Endothelial cell of coronary artery (primary cell): Measurements from ENCODE around the gene TELO2. TPM values are rescaled to one million over a fixed set of nuclear protein-coding genes. Genes with fewer than 3 reads are reported as not detected.

ENCODE experiments used
- total RNA-seq: library from RNA; depleted of rRNA; stranded (reverse); fragments of >200 nt; gene quantifications from 2 replicates; pipeline ENCODE4 v1.2.3, GENCODE V29; 2014

TELO2 gene
- 15.3 and 19.2 TPM in 2 replicates for total RNA-seq

GRCh38 chr16:1492923-1493745 lies at the start of gene TELO2:
Gene TELO2 (plus strand): TSS chr16:1493360. CDS start chr16:1494282, 922 bp downstream.

GRCh38 chr16:1443980-1444729 lies 49.0 kb upstream of the TELO2 start, which contains the start of gene CCDC154:
Gene CCDC154 (minus strand): TSS chr16:1444556. CDS start chr16:1444322, 234 bp downstream.

GRCh38 chr16:1474796-1475551 lies 18.2 kb upstream of the TELO2 start, which contains the start of gene CLCN7:
Gene CLCN7 (minus strand): TSS chr16:1475028. CDS start chr16:1474974, 54 bp downstream.

GRCh38 chr16:1488619-1489018 lies 4.5 kb upstream of the TELO2 start, which contains the start of gene PTX4:
Gene PTX4 (minus strand): TSS chr16:1488944. CDS start chr16:1488909, 35 bp downstream.

GRCh38 chr16:1533443-1533951 lies 40.3 kb downstream of the TELO2 start, which contains the start of gene TMEM204:
Gene TMEM204 (plus strand): TSS chr16:1533666. CDS start chr16:1534276, 610 bp downstream.

Other genes with a start within 250 kb of the TELO2 start
- gene TPSD1, start 237.3 kb upstream of the TELO2 start, total RNA-seq = not detected in 2 replicates
- 44.3 and 50.8 TPM in 2 replicates for gene UBE2I, start 183.7 kb upstream of the TELO2 start, total RNA-seq
- gene BAIAP3, start 159.7 kb upstream of the TELO2 start, total RNA-seq = 0.18 and 1.4 TPM in 2 replicates
- 64.8 and 70.5 TPM in 2 replicates for gene TSR3, start 141.5 kb upstream of the TELO2 start, total RNA-seq
- gene GNPTG, start 141.4 kb upstream of the TELO2 start, total RNA-seq = 19.9 and 36.2 TPM in 2 replicates
- gene UNKL, start 78.7 kb upstream of the TELO2 start, total RNA-seq = 8.4 and 8.5 TPM in 2 replicates
- 17.4 and 20.5 TPM in 2 replicates for gene UQCC4, start 72.6 kb upstream of the TELO2 start, total RNA-seq
- not detected in 2 replicates for gene PERCC1, start 62.3 kb upstream of the TELO2 start, total RNA-seq
- under 0.01 and 0.09 TPM in 2 replicates for gene CCDC154, start 48.8 kb upstream of the TELO2 start, total RNA-seq
- 37.3 and 54.8 TPM in 2 replicates for gene CLCN7, start 18.3 kb upstream of the TELO2 start, total RNA-seq
- gene PTX4, start 4.4 kb upstream of the TELO2 start, total RNA-seq = not detected in 2 replicates
- gene TMEM204, start 40.3 kb downstream of the TELO2 start, total RNA-seq = 19.4 and 26.6 TPM in 2 replicates
- 17.3 and 26.7 TPM in 2 replicates for gene IFT140, start 118.7 kb downstream of the TELO2 start, total RNA-seq
- 8.2 and 9.1 TPM in 2 replicates for gene CRAMP1, start 119.0 kb downstream of the TELO2 start, total RNA-seq
- gene JPT2, start 184.9 kb downstream of the TELO2 start, total RNA-seq = 42.3 and 45.2 TPM in 2 replicates
- 26.4 and 46.4 TPM in 2 replicates for gene MAPK8IP3, start 212.8 kb downstream of the TELO2 start, total RNA-seq